Measurements from ENCODE around the gene H1-8.

GRCh38 chr3:129501630-129502029 lies 41.3 kb upstream of the H1-8 start:
- no peak for TF ChIP-seq CTCF (IDR thresholded peaks at IDR 0.05)
- no peak for TF ChIP-seq EP300 (IDR thresholded peaks at IDR 0.05)
- TF ChIP-seq POLR2A (IDR thresholded peaks at IDR 0.05), result no peak

All from tibial nerve (tissue), 4 donors.